GM12892 (cell line): ENCODE data around the gene MSL2.

Experiments used
- POLR2A ChIP-seq: IDR thresholded peaks from 2 replicates; pipeline ENCODE4 v1.6.1; 2011; ENCODE audit warnings: low read depth, low read length, control low read depth
- POLR2AphosphoS5 ChIP-seq: IDR thresholded peaks from 2 replicates; pipeline ENCODE4 v1.6.1; 2011; ENCODE audit warnings: low read depth, low read length, control low read depth
- TAF1 ChIP-seq: IDR thresholded peaks from 2 replicates; pipeline ENCODE4 v1.6.1; 2011; ENCODE audit warnings: low read depth, mild to moderate bottlenecking, control low read depth, low read length, borderline replicate concordance

DNA sequence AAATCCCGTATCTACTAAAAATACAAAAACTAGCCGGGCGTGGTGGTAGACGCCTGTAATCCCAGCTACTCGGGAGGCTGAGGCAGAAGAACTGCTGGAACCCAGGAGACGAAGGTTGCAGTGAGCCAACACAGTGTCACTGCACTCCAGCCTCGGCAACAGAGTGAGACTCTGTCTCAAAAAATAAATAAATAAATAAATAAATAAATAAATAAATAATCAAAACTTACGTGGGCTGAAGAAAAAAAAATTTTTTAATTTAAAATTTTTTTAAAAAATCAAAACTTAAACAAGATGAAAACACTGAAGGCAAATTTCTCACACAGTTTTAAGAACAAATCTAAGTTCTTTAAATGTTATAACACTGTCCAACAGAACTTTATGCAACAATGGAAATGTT lies 14.4 kb downstream of the MSL2 start:
- TF ChIP-seq POLR2A = no peak
- TF ChIP-seq TAF1 = no peak
- no peak for TF ChIP-seq POLR2AphosphoS5
